ENCODE measurements around the gene TEX38.

DNA sequence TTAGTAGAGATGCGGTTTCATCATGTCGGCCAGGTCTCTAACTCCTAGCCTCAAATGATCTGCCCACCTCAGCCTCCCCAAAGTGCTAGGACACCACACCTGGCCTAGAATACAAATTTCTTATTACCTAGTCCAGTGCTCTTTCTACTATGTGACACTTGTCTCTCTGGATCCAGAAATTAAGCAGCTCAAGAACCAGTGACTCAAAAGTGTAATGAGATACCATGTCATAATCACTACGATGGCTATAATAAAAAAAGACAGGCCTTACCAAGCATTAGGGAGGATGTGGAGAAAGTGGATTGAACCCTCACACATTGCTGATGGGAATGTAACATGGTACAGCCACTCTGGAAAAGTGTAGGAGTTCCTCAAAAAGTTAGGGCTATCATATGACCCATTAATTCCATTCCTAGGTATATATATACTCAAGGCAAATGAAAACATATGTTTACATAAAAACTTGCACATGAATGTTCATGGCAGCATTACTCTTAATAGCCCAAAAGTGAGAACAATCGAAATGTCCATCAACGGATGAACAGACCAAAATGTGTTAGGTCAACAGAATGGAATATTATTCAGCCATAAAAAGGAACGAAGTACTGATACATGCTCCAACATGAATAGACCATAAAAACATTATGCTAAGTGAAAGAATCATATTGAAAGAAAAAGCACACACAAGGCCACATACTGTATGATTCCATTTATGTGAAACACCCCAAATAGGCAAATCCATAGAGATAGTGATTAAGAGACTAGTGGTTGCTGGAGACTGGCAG is 8.3 kb downstream of the TEX38 start:
- TF ChIP-seq, protein P1, sequence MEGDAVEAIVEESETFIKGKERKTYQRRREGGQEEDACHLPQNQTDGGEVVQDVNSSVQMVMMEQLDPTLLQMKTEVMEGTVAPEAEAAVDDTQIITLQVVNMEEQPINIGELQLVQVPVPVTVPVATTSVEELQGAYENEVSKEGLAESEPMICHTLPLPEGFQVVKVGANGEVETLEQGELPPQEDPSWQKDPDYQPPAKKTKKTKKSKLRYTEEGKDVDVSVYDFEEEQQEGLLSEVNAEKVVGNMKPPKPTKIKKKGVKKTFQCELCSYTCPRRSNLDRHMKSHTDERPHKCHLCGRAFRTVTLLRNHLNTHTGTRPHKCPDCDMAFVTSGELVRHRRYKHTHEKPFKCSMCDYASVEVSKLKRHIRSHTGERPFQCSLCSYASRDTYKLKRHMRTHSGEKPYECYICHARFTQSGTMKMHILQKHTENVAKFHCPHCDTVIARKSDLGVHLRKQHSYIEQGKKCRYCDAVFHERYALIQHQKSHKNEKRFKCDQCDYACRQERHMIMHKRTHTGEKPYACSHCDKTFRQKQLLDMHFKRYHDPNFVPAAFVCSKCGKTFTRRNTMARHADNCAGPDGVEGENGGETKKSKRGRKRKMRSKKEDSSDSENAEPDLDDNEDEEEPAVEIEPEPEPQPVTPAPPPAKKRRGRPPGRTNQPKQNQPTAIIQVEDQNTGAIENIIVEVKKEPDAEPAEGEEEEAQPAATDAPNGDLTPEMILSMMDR (IDR thresholded peaks at IDR 0.05): no peak
- no peak for TF ChIP-seq POLR2A (IDR thresholded peaks at IDR 0.05)
- TF ChIP-seq POLR2AphosphoS5 (IDR thresholded peaks at IDR 0.05): no peak
- TF ChIP-seq EP300 (IDR thresholded peaks at IDR 0.05): no peak
